GM23338 (cell line): Measurements from ENCODE around the gene SCGB2B2. TPM values are rescaled to one million over a fixed set of nuclear protein-coding genes. Genes with fewer than 3 reads are reported as not detected.

ENCODE experiments used
- ATAC-seq: fragments of 200-7000 bp; cut with Tn5 transposase; 3 replicates; pipeline ENCODE4 v1.9.1; 2020
- DNase-seq: peaks from one replicate; pipeline ENCODE4 v3.0.0-alpha.2; 2015; ENCODE audit warnings: low spot score
- H2AFZ ChIP-seq: fragments of 200-600 bp; sonication (generic); 2 replicates; pipeline ENCODE4 v1.8.0; 2016; ENCODE audit warnings: antibody characterized with exemption, mild to moderate bottlenecking, moderate library complexity
- H3F3A ChIP-seq: fragments of 200-600 bp; sonication (generic); replicated peaks from 2 replicates; pipeline ENCODE4 v1.8.0; 2017; ENCODE audit warnings: antibody characterized with exemption, mixed run types, low read depth
- H3K27ac ChIP-seq: fragments of 200-600 bp; sonication (generic); 2 replicates; pipeline ENCODE4 v1.6.1; 2016; ENCODE audit warnings: low read depth
- H3K27me3 ChIP-seq: fragments of 200-600 bp; sonication (generic); 2 replicates; pipeline ENCODE4 v1.8.0; 2016; ENCODE audit warnings: mild to moderate bottlenecking, mixed run types, moderate library complexity; ENCODE audit not compliant: insufficient read depth
- H3K36me3 ChIP-seq: fragments of 200-600 bp; sonication (generic); 2 replicates; pipeline ENCODE4 v1.8.0; 2016; ENCODE audit warnings: mild to moderate bottlenecking; ENCODE audit not compliant: insufficient read depth
- H3K4me1 ChIP-seq: fragments of 200-600 bp; sonication (generic); 2 replicates; pipeline ENCODE4 v1.8.0; 2016; ENCODE audit warnings: mild to moderate bottlenecking, moderate library complexity; ENCODE audit not compliant: insufficient read depth
- H3K4me2 ChIP-seq: fragments of 200-600 bp; sonication (generic); 2 replicates; pipeline ENCODE4 v1.7.1; 2017; ENCODE audit warnings: mixed run types
- H3K4me3 ChIP-seq: fragments of 200-600 bp; sonication (generic); 2 replicates; pipeline ENCODE4 v1.6.1; 2016; ENCODE audit warnings: mixed run types
- H3K79me2 ChIP-seq: fragments of 200-600 bp; sonication (generic); replicated peaks from 2 replicates; pipeline ENCODE4 v1.8.0; 2017; ENCODE audit warnings: mild to moderate bottlenecking; ENCODE audit not compliant: insufficient read depth
- H3K9me2 ChIP-seq: fragments of 200-600 bp; sonication (generic); 2 replicates; pipeline ENCODE4 v1.8.0; 2017; ENCODE audit not compliant: insufficient read depth
- H4K20me1 ChIP-seq: fragments of 200-600 bp; sonication (generic); replicated peaks from 2 replicates; pipeline ENCODE4 v1.8.0; 2017; ENCODE audit warnings: mild to moderate bottlenecking; ENCODE audit not compliant: insufficient read depth
- H3K27ac Mint-ChIP-seq: 2 replicates; pipeline ENCODE4 v1.8.0; 2020; ENCODE audit warnings: inconsistent platforms, mild to moderate bottlenecking, moderate library complexity, mixed read lengths
- H3K27me3 Mint-ChIP-seq: 3 replicates; pipeline ENCODE4 v1.8.0; 2022; ENCODE audit warnings: low read depth, mild to moderate bottlenecking, moderate library complexity, mixed read lengths, inconsistent platforms; ENCODE audit not compliant: insufficient read depth, poor library complexity
- H3K36me3 Mint-ChIP-seq: 3 replicates; pipeline ENCODE4 v1.8.0; 2021; ENCODE audit warnings: low read depth, mild to moderate bottlenecking, inconsistent platforms, moderate library complexity, mixed read lengths
- H3K4me1 Mint-ChIP-seq: 3 replicates; pipeline ENCODE4 v1.8.0; 2020; ENCODE audit warnings: mild to moderate bottlenecking, inconsistent platforms, mixed read lengths
- H3K4me3 Mint-ChIP-seq: 3 replicates; pipeline ENCODE4 v1.8.0; 2021; ENCODE audit warnings: moderate library complexity, mild to moderate bottlenecking, inconsistent platforms, mixed read lengths
- H3K9me3 Mint-ChIP-seq: 3 replicates; pipeline ENCODE4 v1.8.0; 2020; ENCODE audit warnings: moderate library complexity, mild to moderate bottlenecking, inconsistent platforms, mixed read lengths
- EZH2 ChIP-seq: fragments of 200-600 bp; sonication (generic); IDR thresholded peaks from one replicate; pipeline ENCODE4 v1.8.0; 2017; ENCODE audit warnings: antibody characterized with exemption, mild to moderate bottlenecking, low read depth; ENCODE audit not compliant: unreplicated experiment
- polyA plus RNA-seq: library from polyadenylated mRNA; unstranded; fragments of >200 nt; fragmentation: Nextera tagmentation; extraction: Ambion mirVana; gene quantifications from 2 replicates; pipeline ENCODE4 v1.2.1, GENCODE V29; 2016
- small RNA-seq: library from RNA; depleted of rRNA; stranded (forward); fragments of <200 nt; gene quantifications from one replicate; pipeline ENCODE3, GENCODE V24; 2014; ENCODE audit warnings: low replicate concordance
- total RNA-seq: library from RNA; depleted of rRNA; stranded (reverse); fragments of >200 nt; shearing (Covaris generic); gene quantifications from 2 replicates; pipeline ENCODE4 v1.2.3, GENCODE V29; 2014; rRNA removed

The SCGB2B2 gene
- total and polyA plus RNA-seq, 2 experiments from 2014 or later, result 0.28 TPM; not detected in 1

GRCh38 chr19:34633802-34634201, 43.2 kb downstream of the SCGB2B2 start:
- Histone ChIP-seq H3K36me3 (no peaks in the 10 kb centered on the region), H3K27me3 (no peaks in the 10 kb centered on the region), H3K4me2 (no peak overlapping the region), H3K4me3 (no peak overlapping the region), H3K9me2 (no peaks in the 10 kb centered on the region), H4K20me1 (no peaks in the 10 kb centered on the region), H3K4me1 (no peaks in the 10 kb centered on the region), H3F3A (no peaks in the 10 kb centered on the region), H3K27ac (no peak overlapping the region), H3K79me2 (no peaks in the 10 kb centered on the region), H2AFZ (no peak overlapping the region)
- no peaks in the 10 kb centered on the region; the same call in 2 of the 3 replicates for H3K4me1 Mint-ChIP-seq
- H3K9me3 Mint-ChIP-seq, result peaks cover 61% of the 10 kb centered on the region
- no peak overlapping the region for H3K27ac Mint-ChIP-seq
- peaks cover 3% of the 10 kb centered on the region for H3K27me3 Mint-ChIP-seq
- no peak for DNase-seq
- H3K4me3 Mint-ChIP-seq, result no peak overlapping the region
- H3K36me3 Mint-ChIP-seq, result peaks cover 6% of the 10 kb centered on the region
- ATAC-seq, result no peak
- TF ChIP-seq EZH2, result no peak

Small RNAs within 50 kb of the gene (small RNA-seq; reads per million reads assigned to genes)
- gene RF00611, result not detected

Other genes starting within 250 kb of the SCGB2B2 start
- gene UBA2, start 248.8 kb downstream of the SCGB2B2 start, total RNA-seq, result 153 and 185 TPM in 2 replicates
- 93.1 and 112 TPM in 2 replicates for gene UBA2, start 248.8 kb downstream of the SCGB2B2 start, polyA plus RNA-seq
- 4.5 and 8.9 TPM in 2 replicates for gene WTIP, start 195.4 kb downstream of the SCGB2B2 start, total RNA-seq
- gene WTIP, start 195.4 kb downstream of the SCGB2B2 start, polyA plus RNA-seq, result 0.47 and 0.59 TPM in 2 replicates
- gene ZNF302, start 519 bp upstream of the SCGB2B2 start, total RNA-seq, result 24.8 and 27.4 TPM in 2 replicates
- 13.9 and 16.6 TPM in 2 replicates for gene ZNF302, start 519 bp upstream of the SCGB2B2 start, polyA plus RNA-seq
- gene ZNF181, start 57.1 kb upstream of the SCGB2B2 start, total RNA-seq, result 18.9 and 19.8 TPM in 2 replicates
- 7.3 and 7.4 TPM in 2 replicates for gene ZNF181, start 57.1 kb upstream of the SCGB2B2 start, polyA plus RNA-seq
- gene ZNF599, start 96.1 kb upstream of the SCGB2B2 start, total RNA-seq, result 5.2 and 6.0 TPM in 2 replicates
- 3.6 and 4.6 TPM in 2 replicates for gene ZNF599, start 96.1 kb upstream of the SCGB2B2 start, polyA plus RNA-seq
- 4.0 and 18.7 TPM in 2 replicates for gene ZNF30, start 249.7 kb upstream of the SCGB2B2 start, total RNA-seq
- 3.3 and 4.1 TPM in 2 replicates for gene ZNF30, start 249.7 kb upstream of the SCGB2B2 start, polyA plus RNA-seq